GM18499 (cell line): ENCODE measurements around the gene STARD3NL.
A peak's percentile ranks its signal among the peaks of the same experiment; 100 is the strongest.

Source experiments
- ATAC-seq: cut with Tn5 transposase; IDR thresholded peaks from one replicate; pipeline ENCODE4 v1.9.1; 2021; ENCODE audit warnings: moderate number of reproducible peaks; ENCODE audit not compliant: insufficient read depth, unreplicated experiment

The STARD3NL gene

DNA sequence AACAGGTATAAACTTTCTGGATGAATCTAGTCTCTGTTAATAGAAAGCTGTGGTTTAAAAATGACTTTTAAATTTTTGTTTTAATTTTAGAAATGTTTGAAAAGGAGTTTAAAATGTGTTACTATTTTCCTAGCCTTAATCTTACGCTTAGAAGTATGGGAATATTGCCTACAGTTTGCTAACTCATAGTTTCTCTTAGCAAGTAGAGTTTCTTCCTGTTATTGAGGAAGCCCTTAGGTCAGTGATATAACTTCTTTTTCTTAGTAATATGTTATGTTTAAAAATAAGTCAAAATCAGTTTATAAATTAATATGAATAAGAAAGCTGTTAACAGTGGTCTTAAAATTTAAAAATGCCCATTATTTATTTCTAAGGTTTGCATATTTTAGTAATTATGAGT lies 3.1 kb downstream of the STARD3NL start:
- ATAC-seq: no peak

DNA sequence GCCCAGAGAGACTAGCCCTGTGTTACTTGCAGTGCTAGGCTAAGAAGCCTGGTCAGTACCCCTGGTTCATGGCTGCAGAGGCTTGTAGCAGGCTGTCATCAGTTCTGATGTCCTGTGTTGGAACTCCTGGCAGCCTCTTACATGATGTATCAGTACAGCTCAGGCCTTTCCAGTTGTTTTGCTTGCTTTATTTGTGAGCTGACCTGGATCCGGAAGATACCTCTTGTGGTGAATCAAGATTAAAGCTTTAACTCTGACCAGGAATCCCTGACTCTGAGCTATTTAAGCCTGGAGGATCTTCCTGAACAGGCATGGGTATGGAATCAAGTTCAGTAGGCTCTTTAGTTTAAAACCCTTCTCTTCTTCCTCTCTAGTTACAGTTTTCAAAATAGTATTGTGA lies 4.4 kb downstream of the STARD3NL start:
- no peak for ATAC-seq

- ATAC-seq: no peak
Observed at GRCh38 chr7:38185395-38186307, 7.6 kb downstream of the STARD3NL start.

- no peak for ATAC-seq
Observed at GRCh38 chr7:38186593-38187314, 8.7 kb downstream of the STARD3NL start.

- ATAC-seq: peak; percentile 82
Observed at GRCh38 chr7:38187794-38188440, 9.9 kb downstream of the STARD3NL start.

DNA sequence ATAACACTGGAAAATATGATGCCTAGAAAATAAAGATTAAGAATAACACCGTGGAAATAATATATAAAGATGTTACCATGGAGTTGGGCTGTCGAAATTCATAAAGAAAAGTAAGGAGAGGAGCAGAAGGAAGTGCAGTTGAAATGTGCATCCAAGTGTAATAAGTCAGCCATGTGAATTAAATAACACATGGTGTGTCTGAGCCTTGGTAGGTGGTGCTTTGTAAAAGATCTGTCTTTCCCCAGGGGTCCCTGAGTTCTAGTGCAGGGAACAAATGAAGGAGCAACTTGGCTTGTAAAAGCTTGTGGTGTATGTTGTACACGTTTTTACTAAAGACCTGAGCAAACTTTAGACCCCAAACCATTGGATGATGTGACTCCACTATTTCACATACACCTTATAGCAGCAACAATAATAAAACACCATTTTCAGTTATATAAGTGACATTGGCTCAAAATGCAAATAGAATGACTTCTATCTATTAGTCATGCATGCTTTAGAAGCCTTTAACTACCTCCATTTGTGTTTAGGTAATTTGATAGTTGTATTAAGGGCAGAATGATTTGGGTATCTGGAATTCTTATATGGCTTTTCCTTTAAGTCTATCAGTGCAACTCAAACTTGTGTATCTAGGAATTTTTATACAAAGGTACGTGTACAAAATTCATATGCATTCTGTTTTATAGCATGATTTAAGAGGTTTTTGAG lies 11.3 kb downstream of the STARD3NL start:
- no peak for ATAC-seq

- ATAC-seq: no peak
Observed at GRCh38 chr7:38190011-38190410, 12.0 kb downstream of the STARD3NL start.

DNA sequence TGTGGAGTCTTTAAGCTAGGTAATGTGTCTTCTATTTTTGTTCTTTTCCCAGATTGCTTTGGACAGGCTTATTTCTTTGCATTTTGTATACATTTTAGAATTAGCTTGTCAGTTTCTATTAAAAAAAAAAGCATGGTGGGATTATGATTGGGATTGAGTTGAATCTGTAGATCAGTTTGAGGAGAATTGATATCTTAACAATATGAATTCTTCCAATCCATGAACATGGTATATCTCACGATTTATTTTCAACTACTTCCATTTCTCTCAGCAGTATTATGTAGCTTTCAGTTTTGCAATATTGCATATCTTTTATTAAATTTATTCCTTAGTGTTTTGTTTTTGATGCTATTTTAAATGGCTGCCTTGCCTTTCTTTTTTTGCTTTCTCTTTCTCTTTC lies 13.7 kb downstream of the STARD3NL start:
- no peak for ATAC-seq

DNA sequence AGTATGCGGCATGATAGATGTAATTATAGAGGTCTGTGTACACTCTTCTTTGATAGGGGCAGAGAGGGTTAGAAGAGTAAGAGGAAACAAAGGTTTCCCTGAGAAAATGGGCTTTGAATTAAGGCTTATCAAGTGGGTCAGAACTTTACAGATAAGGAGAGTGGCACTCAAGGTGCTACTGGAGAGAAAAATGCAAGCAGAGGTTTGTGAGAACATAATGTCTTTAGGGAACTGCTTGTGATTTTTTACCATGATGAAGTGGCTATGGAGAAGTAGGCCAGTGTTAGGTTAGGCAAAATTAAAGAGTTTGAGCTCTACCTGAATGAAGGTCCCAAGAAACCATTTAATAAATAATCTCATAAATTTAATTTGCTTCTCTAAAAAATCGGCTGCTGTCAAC lies 14.3 kb downstream of the STARD3NL start:
- ATAC-seq: no peak

DNA sequence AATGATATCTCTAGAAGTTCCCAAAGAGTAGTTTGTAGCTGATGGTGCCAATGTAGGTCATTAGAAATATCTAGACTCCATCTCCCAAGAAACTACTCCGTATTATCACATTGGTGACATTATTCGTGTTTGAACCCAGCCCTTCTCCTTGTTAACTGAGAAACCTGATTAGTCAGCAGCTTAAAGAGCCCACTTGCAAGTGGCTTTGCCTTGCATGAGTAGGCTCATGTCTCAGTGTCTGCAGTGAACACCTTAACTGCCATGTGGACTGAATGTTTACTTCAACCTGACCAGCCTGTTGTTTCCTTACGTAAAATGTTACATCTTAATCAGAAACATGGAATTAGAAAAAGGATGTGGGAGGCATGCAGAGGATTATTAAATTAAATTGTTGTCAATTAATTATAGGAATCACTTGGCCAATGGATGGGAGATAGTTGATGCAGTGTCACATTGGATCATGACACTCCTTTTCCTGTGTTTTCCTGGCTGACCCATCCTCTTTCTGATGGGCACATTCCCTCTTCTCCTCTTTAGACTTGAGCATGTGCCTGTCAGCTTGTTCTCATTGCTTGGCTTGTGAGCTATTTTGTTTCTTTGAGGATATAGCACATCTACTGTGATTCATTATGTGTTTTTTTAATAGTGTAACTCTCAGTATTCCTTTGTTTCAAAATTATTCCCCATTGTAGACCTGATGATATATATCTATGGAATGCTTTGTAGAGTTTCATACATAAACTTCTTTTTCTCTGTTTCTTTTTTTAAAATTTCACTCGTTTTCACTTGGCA lies 18.0 kb downstream of the STARD3NL start:
- no peak for ATAC-seq

DNA sequence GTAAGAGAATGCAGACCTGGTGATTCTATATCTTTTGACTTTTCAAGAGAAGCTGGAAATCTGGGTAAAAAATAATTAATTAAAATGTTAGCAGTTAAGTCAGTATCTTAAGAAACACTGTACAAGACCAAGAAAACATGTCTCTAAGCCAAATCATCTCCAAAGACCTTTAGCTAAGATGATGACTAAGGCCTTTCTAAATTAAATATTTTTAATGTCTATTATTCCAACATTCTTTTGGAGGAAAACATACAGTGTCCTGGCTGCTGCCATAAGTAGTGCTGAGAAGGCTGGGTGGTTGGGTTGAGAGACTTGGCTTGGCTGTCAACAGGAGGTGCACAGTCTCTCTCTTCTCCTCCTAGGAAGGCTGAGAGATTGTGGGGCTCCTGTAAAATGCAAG lies 20.3 kb downstream of the STARD3NL start:
- ATAC-seq: no peak

- no peak for ATAC-seq
Observed at GRCh38 chr7:38199154-38199553, 21.1 kb downstream of the STARD3NL start.

- no peak for ATAC-seq
Observed at GRCh38 chr7:38199782-38200181, 21.7 kb downstream of the STARD3NL start.

DNA sequence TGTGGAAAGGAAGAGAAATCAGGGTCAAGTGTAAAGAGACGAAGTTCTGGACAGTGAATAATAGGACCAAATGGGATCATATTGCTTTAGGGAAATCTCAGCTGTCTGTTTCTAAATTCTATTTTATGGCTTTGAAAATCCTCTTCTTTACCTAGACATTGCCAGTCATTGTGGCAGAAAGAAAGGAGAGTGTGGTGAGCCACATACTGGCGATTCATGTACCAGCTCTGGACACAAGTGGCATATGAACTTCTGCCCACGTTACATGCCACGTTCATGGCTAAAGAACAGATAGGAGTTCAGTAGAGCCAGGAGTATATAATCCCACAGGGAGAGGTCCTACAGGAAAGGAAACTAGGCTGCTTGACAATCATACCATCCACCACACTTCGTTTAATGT lies 28.0 kb downstream of the STARD3NL start:
- ATAC-seq: no peak

DNA sequence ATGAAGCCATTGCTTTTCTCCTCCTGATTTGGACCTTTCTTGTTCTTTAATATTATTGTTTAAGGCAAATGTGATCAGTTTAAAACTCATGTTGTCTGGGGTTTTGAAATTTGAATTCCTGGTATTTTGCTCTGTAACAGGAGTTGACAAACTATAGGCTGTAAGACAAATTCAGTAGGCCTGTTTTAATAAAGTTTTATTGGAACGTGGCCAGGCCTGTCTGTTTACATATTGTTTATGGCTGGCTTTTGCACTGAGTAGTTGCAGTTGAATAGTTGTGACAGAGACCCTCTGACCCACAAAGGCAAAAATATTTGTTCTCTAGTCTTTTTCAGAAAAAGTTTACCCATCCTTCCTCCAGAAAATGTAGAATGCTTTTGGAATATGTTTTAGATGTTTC lies 29.8 kb downstream of the STARD3NL start:
- no peak for ATAC-seq

GRCh38 chr7:38211486-38211885 lies 33.4 kb downstream of the STARD3NL start:
- ATAC-seq: no peak

GRCh38 chr7:38211940-38212339 lies 33.9 kb downstream of the STARD3NL start:
- no peak for ATAC-seq

GRCh38 chr7:38215115-38215514 lies 37.1 kb downstream of the STARD3NL start:
- no peak for ATAC-seq

GRCh38 chr7:38215735-38216670 lies 38.0 kb downstream of the STARD3NL start:
- ATAC-seq: peak; percentile 82
